Hepatocyte (in vitro differentiated cells): ENCODE measurements around the gene ARFGAP2. TPM values are rescaled to one million over a fixed set of nuclear protein-coding genes. Genes with fewer than 3 reads are reported as not detected.
A peak's percentile ranks its signal among the peaks of the same experiment; 100 is the strongest.

Experiments used
- DNase-seq: peaks from one replicate; pipeline ENCODE4 v3.0.0-alpha.2; 2016; ENCODE audit warnings: low spot score
- H2AFZ ChIP-seq: fragments of 200-600 bp; sonication (generic); 2 replicates; pipeline ENCODE4 v1.6.0; 2016; ENCODE audit warnings: antibody characterized with exemption, mild to moderate bottlenecking
- H3K27ac ChIP-seq: fragments of 200-600 bp; sonication (generic); 2 replicates; pipeline ENCODE4 v1.5.1; 2016; ENCODE audit warnings: mild to moderate bottlenecking
- H3K27me3 ChIP-seq: fragments of 200-600 bp; sonication (generic); 2 replicates; pipeline ENCODE4 v1.6.1; 2016
- H3K36me3 ChIP-seq: fragments of 200-600 bp; sonication (generic); replicated peaks from 2 replicates; pipeline ENCODE4 v1.5.1; 2016; ENCODE audit warnings: low read depth; ENCODE audit not compliant: insufficient read depth
- H3K4me1 ChIP-seq: fragments of 200-600 bp; sonication (generic); 2 replicates; pipeline ENCODE4 v1.5.1; 2016; ENCODE audit warnings: mild to moderate bottlenecking, moderate library complexity; ENCODE audit not compliant: insufficient read depth
- H3K4me2 ChIP-seq: fragments of 200-600 bp; sonication (generic); 2 replicates; pipeline ENCODE4 v1.6.0; 2016
- H3K4me3 ChIP-seq: fragments of 200-600 bp; sonication (generic); 2 replicates; pipeline ENCODE4 v1.5.1; 2016; ENCODE audit warnings: mild to moderate bottlenecking
- H3K79me2 ChIP-seq: fragments of 200-600 bp; sonication (generic); 2 replicates; pipeline ENCODE4 v1.6.0; 2017; ENCODE audit warnings: mild to moderate bottlenecking
- H3K9me2 ChIP-seq: fragments of 200-600 bp; sonication (generic); replicated peaks from 2 replicates; pipeline ENCODE4 v1.6.0; 2017; ENCODE audit warnings: mild to moderate bottlenecking; ENCODE audit not compliant: insufficient read depth
- H3K9me3 ChIP-seq: fragments of 200-600 bp; sonication (generic); 2 replicates; pipeline ENCODE4 v1.5.1; 2016; ENCODE audit warnings: low read depth, mild to moderate bottlenecking
- H4K20me1 ChIP-seq: fragments of 200-600 bp; sonication (generic); 2 replicates; pipeline ENCODE4 v1.6.0; 2016; ENCODE audit warnings: mild to moderate bottlenecking; ENCODE audit not compliant: insufficient read depth, poor library complexity, severe bottlenecking
- EZH2 ChIP-seq: fragments of 200-600 bp; sonication (generic); IDR thresholded peaks from 2 replicates; pipeline ENCODE4 v1.6.1; 2016; ENCODE audit warnings: antibody characterized with exemption, mild to moderate bottlenecking, borderline replicate concordance
- EZH2phosphoT487 ChIP-seq: fragments of 200-600 bp; sonication (generic); IDR thresholded peaks from one replicate; pipeline ENCODE4 v1.6.1; 2018; ENCODE audit warnings: antibody characterized with exemption, mild to moderate bottlenecking, low read depth, moderate library complexity; ENCODE audit not compliant: unreplicated experiment, severe bottlenecking
- WGBS: methylation state at CpG from one replicate; pipeline ENCODE4 v1.1.6; 2016; ENCODE audit warnings: low lambda C conversion rate; ENCODE audit errors: missing lambda C conversion rate; 5-methylcytosine and 5-hydroxymethylcytosine counted together
- polyA plus RNA-seq: library from polyadenylated mRNA; unstranded; fragments of >200 nt; fragmentation: Nextera tagmentation; extraction: Ambion mirVana; gene quantifications from 2 replicates; pipeline ENCODE4 v1.2.1, GENCODE V29; 2016
- total RNA-seq: library from RNA; depleted of rRNA; stranded (reverse); fragments of >200 nt; gene quantifications from 2 replicates; pipeline ENCODE4 v1.2.3, GENCODE V29; 2014
- TF ChIP-seq, protein P1 (sequence below): fragments of 200-600 bp; sonication (generic); IDR thresholded peaks from 2 replicates; pipeline ENCODE4 v1.5.1; 2016; ENCODE audit warnings: antibody characterized with exemption, mild to moderate bottlenecking; ENCODE audit not compliant: poor library complexity

ARFGAP2 gene
- total and polyA plus RNA-seq, 2 experiments from 2014 or later = 64.3 to 146 TPM

DNA sequence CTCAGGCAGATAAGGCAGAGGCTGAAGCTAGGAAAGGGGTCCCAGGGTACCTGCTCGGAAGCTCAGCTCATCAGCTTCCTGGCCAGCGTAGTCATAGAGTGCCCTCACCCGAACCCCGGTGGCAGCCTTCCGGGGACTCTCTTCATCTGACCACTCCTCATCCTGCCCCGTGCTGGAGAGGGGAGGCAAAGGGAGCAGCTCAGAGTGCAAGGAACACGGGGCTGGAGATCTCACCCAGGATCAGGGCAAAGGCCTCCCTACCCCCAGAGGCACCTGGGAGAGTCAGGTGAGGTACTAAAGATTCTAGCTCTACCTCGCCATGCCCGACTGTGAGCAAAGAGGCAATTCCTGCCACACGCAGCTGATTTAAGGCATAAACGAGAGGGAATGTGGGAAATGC lies 1.6 kb upstream of the ARFGAP2 start:
- Histone ChIP-seq H3K27ac (peak overlapping the region; percentile 96), H3K36me3 (no peaks in the 10 kb centered on the region), H2AFZ (no peak overlapping the region), H3K4me2 (no peak overlapping the region), H4K20me1 (peaks cover 6% of the 10 kb centered on the region), H3K4me3 (no peak overlapping the region), H3K9me2 (no peaks in the 10 kb centered on the region), H3K9me3 (no peaks in the 10 kb centered on the region), H3K4me1 (peaks cover 13% of the 10 kb centered on the region), H3K79me2 (peaks cover 62% of the 10 kb centered on the region), H3K27me3 (no peaks in the 10 kb centered on the region)
- WGBS = 94% methylated on average over 10 of the region's 11 CpGs
- TF ChIP-seq EZH2phosphoT487 (no peak), EZH2 (no peak)
- TF ChIP-seq, protein P1, sequence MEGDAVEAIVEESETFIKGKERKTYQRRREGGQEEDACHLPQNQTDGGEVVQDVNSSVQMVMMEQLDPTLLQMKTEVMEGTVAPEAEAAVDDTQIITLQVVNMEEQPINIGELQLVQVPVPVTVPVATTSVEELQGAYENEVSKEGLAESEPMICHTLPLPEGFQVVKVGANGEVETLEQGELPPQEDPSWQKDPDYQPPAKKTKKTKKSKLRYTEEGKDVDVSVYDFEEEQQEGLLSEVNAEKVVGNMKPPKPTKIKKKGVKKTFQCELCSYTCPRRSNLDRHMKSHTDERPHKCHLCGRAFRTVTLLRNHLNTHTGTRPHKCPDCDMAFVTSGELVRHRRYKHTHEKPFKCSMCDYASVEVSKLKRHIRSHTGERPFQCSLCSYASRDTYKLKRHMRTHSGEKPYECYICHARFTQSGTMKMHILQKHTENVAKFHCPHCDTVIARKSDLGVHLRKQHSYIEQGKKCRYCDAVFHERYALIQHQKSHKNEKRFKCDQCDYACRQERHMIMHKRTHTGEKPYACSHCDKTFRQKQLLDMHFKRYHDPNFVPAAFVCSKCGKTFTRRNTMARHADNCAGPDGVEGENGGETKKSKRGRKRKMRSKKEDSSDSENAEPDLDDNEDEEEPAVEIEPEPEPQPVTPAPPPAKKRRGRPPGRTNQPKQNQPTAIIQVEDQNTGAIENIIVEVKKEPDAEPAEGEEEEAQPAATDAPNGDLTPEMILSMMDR = no peak
- no peak for DNase-seq

DNA sequence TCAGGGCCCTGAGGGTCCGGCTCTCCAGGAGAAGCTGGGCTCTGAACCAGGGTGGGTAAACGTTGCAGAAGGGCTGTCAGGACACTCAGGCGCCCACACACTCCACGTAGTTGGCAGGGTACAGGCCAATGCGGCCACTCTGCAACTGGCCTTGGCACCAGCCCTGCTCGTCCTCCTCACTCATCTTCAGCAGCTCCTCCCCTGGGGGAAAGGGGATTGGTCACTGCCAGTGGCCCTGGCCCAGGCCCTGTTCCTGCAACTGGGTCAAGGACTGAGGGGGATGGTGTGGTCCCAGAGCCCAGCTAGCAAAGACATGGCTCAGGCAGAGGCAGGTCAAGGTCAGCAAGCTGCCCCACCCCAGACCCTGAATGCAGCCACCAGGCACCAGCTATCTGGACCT lies 1.2 kb upstream of the ARFGAP2 start:
- H3K4me2 ChIP-seq = peak overlapping the region; percentile 85
- TF ChIP-seq EZH2phosphoT487 (no peak), EZH2 (no peak)
- TF ChIP-seq, protein P1 = no peak
- no peak overlapping the region for H3K4me3 ChIP-seq
- 78% methylated on average over 6 of the region's 6 CpGs for WGBS
- no peaks in the 10 kb centered on the region for H3K9me2 ChIP-seq
- H3K4me1 ChIP-seq = peaks cover 13% of the 10 kb centered on the region
- peaks cover 62% of the 10 kb centered on the region for H3K79me2 ChIP-seq
- H3K27me3 ChIP-seq = no peaks in the 10 kb centered on the region
- DNase-seq = no peak
- H3K9me3 ChIP-seq = no peaks in the 10 kb centered on the region
- H4K20me1 ChIP-seq = peaks cover 6% of the 10 kb centered on the region
- peak overlapping the region; percentile 96 for H3K27ac ChIP-seq
- no peaks in the 10 kb centered on the region for H3K36me3 ChIP-seq
- H2AFZ ChIP-seq = no peak overlapping the region

DNA sequence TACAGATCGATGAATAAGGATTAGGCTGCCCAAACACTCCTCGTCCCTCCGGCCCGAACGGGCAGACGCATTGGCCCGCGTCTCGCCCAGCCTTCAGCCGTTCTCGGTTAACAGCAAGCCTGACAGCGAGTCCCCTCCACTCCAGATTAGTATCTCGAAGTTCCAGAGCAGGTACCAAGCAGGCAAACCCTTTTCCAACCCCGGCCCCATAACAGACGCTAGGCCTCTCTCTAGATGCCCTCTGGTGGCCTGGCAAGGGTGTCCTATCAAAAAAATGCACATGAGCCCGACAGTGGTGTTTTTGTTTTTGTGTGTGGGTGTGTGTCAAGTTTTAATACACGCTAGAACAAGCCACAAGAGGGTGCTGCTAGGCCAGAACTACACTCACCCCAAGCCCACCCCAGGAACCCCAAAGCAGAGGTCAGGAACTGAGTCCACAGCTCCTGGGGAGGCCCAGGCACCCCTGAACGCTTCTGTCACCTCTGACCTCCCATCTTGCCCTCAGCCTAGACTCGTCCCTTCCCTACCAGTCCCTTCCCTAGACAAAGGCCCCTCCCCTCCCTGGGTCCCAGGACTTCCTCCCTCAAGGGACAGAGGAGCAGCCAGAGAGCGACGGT lies 658 bp upstream of the ARFGAP2 start:
- Histone ChIP-seq H3K27me3 (no peaks in the 10 kb centered on the region), H3K4me1 (peaks cover 13% of the 10 kb centered on the region), H3K4me2 (peak overlapping the region; percentile 85), H3K4me3 (peak overlapping the region; percentile 52), H3K36me3 (no peaks in the 10 kb centered on the region), H3K9me2 (no peaks in the 10 kb centered on the region), H2AFZ (peak overlapping the region; percentile 64), H4K20me1 (peaks cover 10% of the 10 kb centered on the region), H3K9me3 (no peaks in the 10 kb centered on the region), H3K27ac (peak overlapping the region; percentile 96), H3K79me2 (peaks cover 62% of the 10 kb centered on the region)
- TF ChIP-seq, protein P1 = peak; percentile 71
- TF ChIP-seq EZH2phosphoT487 = no peak
- TF ChIP-seq EZH2 = no peak
- peak; percentile 83 for DNase-seq
- WGBS = 8% methylated on average over 20 of the region's 21 CpGs
